ENCODE measurements around the gene ESPNL.

The ESPNL gene

GRCh38 chr2:238148981-238149380 lies 48.8 kb downstream of the ESPNL start:
- Histone ChIP-seq H3K27ac (ENCODE audit: low read length, poor library complexity, severe bottlenecking) (no peak overlapping the region), H3K4me2 (ENCODE audit: low read length, poor library complexity, severe bottlenecking) (no peak overlapping the region), H3K4me3 (ENCODE audit: insufficient read depth in 1 of 2, low read depth in 1 of 2, low read length in 2 of 2) (no peak overlapping the region), H3K18ac (ENCODE audit: low read depth in 1 of 2, low read length in 2 of 2) (peak overlapping the region in 1 of 2 experiments; percentile 4), H2BK120ac (ENCODE audit: low read depth, low read length) (no peak overlapping the region), H4K91ac (ENCODE audit: low read length) (no peak overlapping the region), H3K27me3 (ENCODE audit: control insufficient read depth in 1 of 2, insufficient read depth in 1 of 2, low read length in 2 of 2) (no peaks in the 10 kb centered on the region), H3K36me3 (ENCODE audit: control insufficient read depth in 1 of 2, insufficient read depth in 2 of 2, low read depth in 1 of 2, low read length in 2 of 2) (no peaks in the 10 kb centered on the region), H3K79me1 (replicated peaks; ENCODE audit: low read length, poor library complexity, severe bottlenecking) (no peaks in the 10 kb centered on the region), H3K9me3 (ENCODE audit: control insufficient read depth, low read length) (no peaks in the 10 kb centered on the region), H2BK5ac (ENCODE audit: low read depth, low read length, poor library complexity, severe bottlenecking) (no peak overlapping the region), H2BK12ac (ENCODE audit: low read length in 2 of 2) (no peak overlapping the region), H2AFZ (ENCODE audit: low read depth, low read length) (no peak overlapping the region), H4K8ac (ENCODE audit: low read length) (no peak overlapping the region), H3K23ac (ENCODE audit: low read length in 2 of 2) (no peak overlapping the region), H3K4ac (ENCODE audit: low read depth in 1 of 2, low read length in 2 of 2) (no peak overlapping the region), H3K9ac (ENCODE audit: low read length) (no peak overlapping the region), H3K4me1 (ENCODE audit: control insufficient read depth, insufficient read depth, low read depth, low read length) (peaks cover 14% of the 10 kb centered on the region), H2AK5ac (ENCODE audit: low read length, severe bottlenecking) (no peak overlapping the region), H2BK15ac (ENCODE audit: low read depth, poor library complexity, severe bottlenecking) (no peak overlapping the region), H3K14ac (ENCODE audit: low read length in 2 of 2) (no peak overlapping the region)
- no peak for DNase-seq
- WGBS = 95% methylated on average over 15 of the region's 15 CpGs

GRCh38 chr2:238149841-238150572 lies 49.9 kb downstream of the ESPNL start:
- WGBS = 76% methylated on average over 14 of the region's 14 CpGs

GRCh38 chr2:238150686-238151085 lies 50.5 kb downstream of the ESPNL start:
- H4K8ac ChIP-seq (ENCODE audit: low read length) = no peak overlapping the region
- H3K36me3 ChIP-seq (ENCODE audit: control insufficient read depth in 1 of 2, insufficient read depth in 2 of 2, low read depth in 1 of 2, low read length in 2 of 2) = no peaks in the 10 kb centered on the region
- H3K27ac ChIP-seq (ENCODE audit: low read length, poor library complexity, severe bottlenecking) = no peak overlapping the region
- H3K4me1 ChIP-seq (ENCODE audit: control insufficient read depth, insufficient read depth, low read depth, low read length) = peaks cover 24% of the 10 kb centered on the region
- WGBS = 91% methylated on average over 25 of the region's 25 CpGs
- no peak overlapping the region for H2AK5ac ChIP-seq (ENCODE audit: low read length, severe bottlenecking)
- no peak overlapping the region for H3K4me3 ChIP-seq (ENCODE audit: insufficient read depth in 1 of 2, low read depth in 1 of 2, low read length in 2 of 2)
- no peak overlapping the region for H3K18ac ChIP-seq (ENCODE audit: low read depth in 1 of 2, low read length in 2 of 2)
- H3K27me3 ChIP-seq (ENCODE audit: control insufficient read depth in 1 of 2, insufficient read depth in 1 of 2, low read length in 2 of 2) = no peaks in the 10 kb centered on the region
- no peak overlapping the region for H3K9ac ChIP-seq (ENCODE audit: low read length)
- H3K14ac ChIP-seq (ENCODE audit: low read length in 2 of 2) = peak overlapping the region in 1 of 2 experiments; percentile 53
- no peak overlapping the region for H3K23ac ChIP-seq (ENCODE audit: low read length in 2 of 2)
- H2BK120ac ChIP-seq (ENCODE audit: low read depth, low read length) = no peak overlapping the region
- no peak overlapping the region for H3K4me2 ChIP-seq (ENCODE audit: low read length, poor library complexity, severe bottlenecking)
- H2BK12ac ChIP-seq (ENCODE audit: low read length in 2 of 2) = no peak overlapping the region
- no peaks in the 10 kb centered on the region for H3K79me1 ChIP-seq (replicated peaks; ENCODE audit: low read length, poor library complexity, severe bottlenecking)
- H3K4ac ChIP-seq (ENCODE audit: low read depth in 1 of 2, low read length in 2 of 2) = no peak overlapping the region
- no peak overlapping the region for H2AFZ ChIP-seq (ENCODE audit: low read depth, low read length)
- no peaks in the 10 kb centered on the region for H3K9me3 ChIP-seq (ENCODE audit: control insufficient read depth, low read length)
- DNase-seq = no peak
- H2BK5ac ChIP-seq (ENCODE audit: low read depth, low read length, poor library complexity, severe bottlenecking) = no peak overlapping the region
- no peak overlapping the region for H2BK15ac ChIP-seq (ENCODE audit: low read depth, poor library complexity, severe bottlenecking)
- H4K91ac ChIP-seq (ENCODE audit: low read length) = no peak overlapping the region

More at GRCh38 chr2:238149841-238150572, 49.9 kb downstream of the ESPNL start:
- H3K27ac ChIP-seq (ENCODE audit: low read length, poor library complexity, severe bottlenecking) = no peak overlapping the region
- H4K8ac ChIP-seq (ENCODE audit: low read length) = no peak overlapping the region
- peak overlapping the region; percentile 13 for H2BK15ac ChIP-seq (ENCODE audit: low read depth, poor library complexity, severe bottlenecking)
- H3K4ac ChIP-seq (ENCODE audit: low read depth in 1 of 2, low read length in 2 of 2) = no peak overlapping the region
- no peak overlapping the region for H3K4me3 ChIP-seq (ENCODE audit: insufficient read depth in 1 of 2, low read depth in 1 of 2, low read length in 2 of 2)
- H3K79me1 ChIP-seq (replicated peaks; ENCODE audit: low read length, poor library complexity, severe bottlenecking) = no peaks in the 10 kb centered on the region
- no peak overlapping the region for H2BK120ac ChIP-seq (ENCODE audit: low read depth, low read length)
- no peaks in the 10 kb centered on the region for H3K36me3 ChIP-seq (ENCODE audit: control insufficient read depth in 1 of 2, insufficient read depth in 2 of 2, low read depth in 1 of 2, low read length in 2 of 2)
- no peak overlapping the region for H3K4me2 ChIP-seq (ENCODE audit: low read length, poor library complexity, severe bottlenecking)
- no peak overlapping the region for H4K91ac ChIP-seq (ENCODE audit: low read length)
- peaks cover 18% of the 10 kb centered on the region for H3K4me1 ChIP-seq (ENCODE audit: control insufficient read depth, insufficient read depth, low read depth, low read length)
- H2BK5ac ChIP-seq (ENCODE audit: low read depth, low read length, poor library complexity, severe bottlenecking) = no peak overlapping the region
- no peaks in the 10 kb centered on the region for H3K9me3 ChIP-seq (ENCODE audit: control insufficient read depth, low read length)
- H3K27me3 ChIP-seq (ENCODE audit: control insufficient read depth in 1 of 2, insufficient read depth in 1 of 2, low read length in 2 of 2) = no peaks in the 10 kb centered on the region
- no peak overlapping the region for H2AFZ ChIP-seq (ENCODE audit: low read depth, low read length)
- no peak for DNase-seq
- H2BK12ac ChIP-seq (ENCODE audit: low read length in 2 of 2) = no peak overlapping the region
- H3K9ac ChIP-seq (ENCODE audit: low read length) = no peak overlapping the region
- no peak overlapping the region for H2AK5ac ChIP-seq (ENCODE audit: low read length, severe bottlenecking)
- H3K23ac ChIP-seq (ENCODE audit: low read length in 2 of 2) = no peak overlapping the region
- H3K14ac ChIP-seq (ENCODE audit: low read length in 2 of 2) = no peak overlapping the region
- H3K18ac ChIP-seq (ENCODE audit: low read depth in 1 of 2, low read length in 2 of 2) = no peak overlapping the region

GRCh38 chr2:238151205-238151604 lies 51.1 kb downstream of the ESPNL start:
- Histone ChIP-seq H3K4me2 (ENCODE audit: low read length, poor library complexity, severe bottlenecking) (no peak overlapping the region), H2BK120ac (ENCODE audit: low read depth, low read length) (no peak overlapping the region), H3K9me3 (ENCODE audit: control insufficient read depth, low read length) (no peaks in the 10 kb centered on the region), H3K18ac (ENCODE audit: low read depth in 1 of 2, low read length in 2 of 2) (no peak overlapping the region), H2BK12ac (ENCODE audit: low read length in 2 of 2) (no peak overlapping the region), H2BK5ac (ENCODE audit: low read depth, low read length, poor library complexity, severe bottlenecking) (no peak overlapping the region), H4K8ac (ENCODE audit: low read length) (no peak overlapping the region), H3K27me3 (ENCODE audit: control insufficient read depth in 1 of 2, insufficient read depth in 1 of 2, low read length in 2 of 2) (no peaks in the 10 kb centered on the region), H2AFZ (ENCODE audit: low read depth, low read length) (no peak overlapping the region), H2AK5ac (ENCODE audit: low read length, severe bottlenecking) (no peak overlapping the region), H3K4ac (ENCODE audit: low read depth in 1 of 2, low read length in 2 of 2) (no peak overlapping the region), H3K4me3 (ENCODE audit: insufficient read depth in 1 of 2, low read depth in 1 of 2, low read length in 2 of 2) (no peak overlapping the region), H3K14ac (ENCODE audit: low read length in 2 of 2) (no peak overlapping the region), H3K79me1 (replicated peaks; ENCODE audit: low read length, poor library complexity, severe bottlenecking) (no peaks in the 10 kb centered on the region), H3K23ac (ENCODE audit: low read length in 2 of 2) (no peak overlapping the region), H3K36me3 (ENCODE audit: control insufficient read depth in 1 of 2, insufficient read depth in 2 of 2, low read depth in 1 of 2, low read length in 2 of 2) (no peaks in the 10 kb centered on the region), H3K9ac (ENCODE audit: low read length) (no peak overlapping the region), H2BK15ac (ENCODE audit: low read depth, poor library complexity, severe bottlenecking) (no peak overlapping the region), H3K27ac (ENCODE audit: low read length, poor library complexity, severe bottlenecking) (no peak overlapping the region), H4K91ac (ENCODE audit: low read length) (no peak overlapping the region), H3K4me1 (ENCODE audit: control insufficient read depth, insufficient read depth, low read depth, low read length) (peaks cover 29% of the 10 kb centered on the region)
- 89% methylated on average over 13 of the region's 13 CpGs for WGBS
- DNase-seq = no peak
